A673 (cell line): ENCODE measurements around the gene LRGUK.

Experiments
- CTCF ChIP-seq: fragments of 300-800, 200-600 bp; sonication (generic); conservative IDR thresholded peaks from 2 replicates; pipeline ENCODE4 v1.5.1; 2017; ENCODE audit warnings: low read depth, mild to moderate bottlenecking, antibody characterized with exemption, low read length, moderate library complexity, mixed read lengths
- EZH2 ChIP-seq: fragments of 200-600 bp; sonication (generic); IDR thresholded peaks from 2 replicates; pipeline ENCODE4 v1.6.1; 2017; ENCODE audit warnings: borderline replicate concordance, low read depth, mild to moderate bottlenecking, mixed read lengths, antibody characterized with exemption, low read length; ENCODE audit not compliant: poor library complexity, severe bottlenecking

GRCh38 chr7:134200970-134201369 lies 73.8 kb downstream of the LRGUK start:
- no peak for TF ChIP-seq CTCF
- TF ChIP-seq EZH2 = no peak
